Naive B cell (primary cell): ENCODE results near the gene FBN3. TPM values are rescaled to one million over a fixed set of nuclear protein-coding genes. Genes with fewer than 3 reads are reported as not detected.

Experiments
- ATAC-seq, 2 donors: fragments of 150-1000 bp; cut with Tn5 transposase; 2 replicates each; pipeline ENCODE4 v1.10.0; 2021; ENCODE audit warnings: low read depth in 2 of 2, mild to moderate bottlenecking in 2 of 2, moderate library complexity in 2 of 2
- DNase-seq: peaks from one replicate; pipeline ENCODE4 v3.0.0; 2022
- H3K27ac Mint-ChIP-seq, 6 donors: one replicate each; pipeline ENCODE4 v1.8.0; 2020 to 2022; ENCODE audit warnings: mild to moderate bottlenecking in 6 of 6, mixed read lengths in 6 of 6, moderate library complexity in 5 of 6, inconsistent platforms in 2 of 6
- H3K27me3 Mint-ChIP-seq, 3 donors: one replicate each; pipeline ENCODE4 v1.8.0; 2021 to 2022; ENCODE audit warnings: mixed read lengths in 3 of 3, mild to moderate bottlenecking in 1 of 3
- H3K36me3 Mint-ChIP-seq, 2 donors: one replicate each; pipeline ENCODE4 v1.8.0; 2020 to 2022; ENCODE audit warnings: mixed read lengths in 2 of 2, inconsistent platforms in 1 of 2, mild to moderate bottlenecking in 1 of 2
- H3K4me1 Mint-ChIP-seq, 3 donors: one replicate each; pipeline ENCODE4 v1.8.0; 2020 to 2022; ENCODE audit warnings: mixed read lengths in 3 of 3, inconsistent platforms in 1 of 3, mild to moderate bottlenecking in 1 of 3, moderate library complexity in 1 of 3
- H3K4me3 Mint-ChIP-seq, 8 donors: one replicate each; pipeline ENCODE4 v1.8.0; 2020 to 2022; ENCODE audit warnings: mild to moderate bottlenecking in 8 of 8, mixed read lengths in 8 of 8, moderate library complexity in 8 of 8, inconsistent platforms in 2 of 8
- H3K9me3 Mint-ChIP-seq, 7 donors: one replicate each; pipeline ENCODE4 v1.8.0; 2020 to 2022; ENCODE audit warnings: mixed read lengths in 7 of 7, mild to moderate bottlenecking in 5 of 7, inconsistent platforms in 2 of 7, moderate library complexity in 1 of 7
- polyA plus RNA-seq, 6 donors: library from polyadenylated mRNA; unstranded; fragments of 300-500 nt; fragmentation: Illumina TruSeq; gene quantifications; one replicate each; pipeline ENCODE4 v1.2.3, GENCODE V29; 2021; ENCODE audit warnings: low read depth in 6 of 6

Gene FBN3
- not detected for polyA plus RNA-seq

DNA sequence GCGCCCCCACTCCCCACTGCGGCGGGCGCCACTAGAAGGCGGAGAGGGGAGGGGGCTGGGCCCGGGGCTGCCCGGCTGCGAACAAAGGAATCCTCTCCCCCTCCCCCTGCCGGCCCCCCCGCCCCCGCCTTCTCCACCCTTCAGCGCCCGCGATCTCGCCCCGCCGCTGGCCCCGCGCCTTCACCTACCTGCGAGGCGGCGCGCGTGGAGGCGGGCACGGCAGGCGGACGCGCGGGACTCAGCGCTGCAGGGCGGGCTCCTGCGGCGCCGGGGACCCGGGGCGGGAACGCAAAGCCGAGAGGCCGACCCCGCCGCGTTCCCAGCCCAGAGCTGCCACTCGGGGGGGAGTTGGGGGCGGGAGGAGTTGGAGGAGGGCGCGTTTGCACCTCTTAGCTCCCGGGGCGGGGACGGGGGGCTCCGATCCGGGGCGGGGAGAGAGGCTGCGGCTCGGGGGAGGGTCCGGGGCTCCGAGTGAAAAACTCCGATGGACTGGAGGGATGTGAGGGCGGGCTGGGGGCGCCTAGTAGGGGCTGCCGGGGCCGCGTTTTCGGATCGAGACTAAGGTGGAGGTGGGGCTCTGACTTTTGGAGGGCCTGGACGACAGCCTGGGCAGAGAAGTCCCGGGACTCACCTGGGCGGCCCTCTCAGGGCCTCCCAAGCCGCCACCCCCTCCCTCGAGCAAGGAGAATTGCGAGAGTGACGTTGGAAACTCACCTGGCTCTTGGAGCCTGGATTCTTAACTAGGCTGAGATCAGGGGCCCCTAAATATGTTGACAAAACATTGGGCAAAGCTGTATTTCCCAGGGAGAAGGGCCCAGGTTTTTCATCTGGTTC lies at the start of gene FBN3:
Gene FBN3 (minus strand): TSS at position 332 of the 834 bp plus-strand sequence. CDS start 2,112 bp downstream, outside the sequence.
- peak within 1 kb of the TSS; percentile 58 to 88 (median 70) for H3K4me3 Mint-ChIP-seq
- DNase-seq, result no peak
- H3K4me1 Mint-ChIP-seq, result peaks cover 13 to 21% (median 16%) of the 10 kb centered on the region in 3 donors
- ATAC-seq, result peak; percentile 37 to 52
- H3K9me3 Mint-ChIP-seq, result peaks cover 0 to 3% (median 0%) of the 10 kb centered on the region in 7 donors
- H3K36me3 Mint-ChIP-seq, result peaks cover 0 to 8% of the 10 kb centered on the region in 2 donors
- H3K27me3 Mint-ChIP-seq, result peaks cover 39 to 86% (median 64%) of the 10 kb centered on the region in 3 donors
- H3K27ac Mint-ChIP-seq, result peak within 1 kb of the TSS in 2 of 6 donors; percentile 33 to 47

DNA sequence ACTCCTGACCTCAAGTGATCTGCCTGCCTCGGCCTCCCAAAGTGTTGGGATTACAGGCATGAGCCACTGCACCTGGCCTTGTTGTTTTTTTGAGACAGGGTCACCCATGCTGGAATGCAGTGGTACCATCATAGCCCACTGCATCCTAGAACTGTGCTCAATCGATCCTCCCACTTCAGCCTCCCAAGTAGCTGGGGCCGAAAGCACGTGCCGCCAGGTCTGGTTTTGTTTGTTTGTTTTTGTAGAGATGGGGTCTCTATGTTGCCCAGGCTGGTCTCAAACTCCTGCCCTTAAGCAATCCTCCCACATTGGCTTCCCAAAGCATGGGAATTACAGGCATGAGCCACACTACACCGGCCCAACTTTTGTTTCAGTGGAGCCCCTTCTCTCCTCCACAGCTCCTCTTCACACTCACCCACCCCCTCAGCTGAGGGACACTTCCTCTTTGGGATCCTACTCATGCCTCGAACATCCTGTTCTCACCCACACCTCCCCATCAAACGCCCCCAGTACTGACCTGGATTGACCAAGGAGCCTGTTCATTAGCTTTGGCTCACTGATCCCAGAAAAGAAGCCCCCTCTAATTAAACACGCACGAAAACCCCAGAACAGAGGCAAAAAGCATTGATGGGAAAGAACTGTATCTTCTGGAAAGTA lies 47.0 kb upstream of the FBN3 start:
- Mint-ChIP-seq H3K4me3 (peak overlapping the region; percentile 73 to 92 (median 85)), H3K36me3 (no peaks in the 10 kb centered on the region), H3K4me1 (peaks cover 51 to 75% (median 73%) of the 10 kb centered on the region in 3 donors), H3K9me3 (peaks cover 0 to 6% (median 3%) of the 10 kb centered on the region in 7 donors), H3K27ac (peak overlapping the region; percentile 70 to 100 (median 100)), H3K27me3 (no peaks in the 10 kb centered on the region)
- no peak for ATAC-seq
- DNase-seq, result peak; percentile 56

DNA sequence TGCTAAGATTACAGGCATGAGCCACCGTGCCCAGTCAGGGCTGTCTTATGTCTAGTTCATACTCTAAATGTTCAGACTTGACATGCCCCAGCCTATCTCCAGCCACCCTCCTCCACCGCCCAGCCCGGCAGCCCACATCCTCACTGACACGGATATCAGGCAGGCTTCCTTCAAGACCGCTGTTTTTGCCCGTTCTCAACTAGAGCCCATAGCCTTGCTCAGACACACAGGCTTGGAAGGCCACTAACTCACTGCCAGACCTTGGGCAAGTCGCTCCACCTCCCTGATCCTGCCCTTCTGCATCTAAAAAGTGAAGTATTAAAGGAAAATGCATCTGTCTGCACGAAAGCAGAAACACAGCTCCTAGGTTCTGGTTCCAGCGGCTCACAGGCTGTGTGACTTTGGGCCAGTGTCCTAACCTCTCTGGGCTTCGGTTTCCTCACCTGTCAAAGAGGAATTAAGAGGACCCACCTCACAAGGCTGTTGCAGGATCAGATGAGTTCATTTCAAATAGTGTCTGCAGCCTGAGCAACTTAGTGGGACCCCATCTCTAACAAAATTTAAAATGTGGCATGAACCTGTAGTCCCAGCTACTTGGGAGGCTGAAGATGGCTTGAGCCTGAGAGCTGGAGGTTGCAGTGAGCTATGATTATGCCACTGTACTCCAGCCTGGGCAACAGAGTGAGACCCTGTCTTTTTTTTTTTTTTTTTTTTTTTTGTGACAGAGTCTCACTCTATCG lies 45.3 kb upstream of the FBN3 start:
- H3K4me3 Mint-ChIP-seq, result peak overlapping the region; percentile 71 to 95 (median 84)
- peak; percentile 21 to 22 for ATAC-seq
- DNase-seq, result peak; percentile 75
- peaks cover 0 to 7% (median 3%) of the 10 kb centered on the region in 7 donors for H3K9me3 Mint-ChIP-seq
- H3K27me3 Mint-ChIP-seq, result no peaks in the 10 kb centered on the region
- H3K36me3 Mint-ChIP-seq, result no peaks in the 10 kb centered on the region
- H3K27ac Mint-ChIP-seq, result peak overlapping the region; percentile 96 to 100 (median 100)
- H3K4me1 Mint-ChIP-seq, result peaks cover 52 to 81% (median 73%) of the 10 kb centered on the region in 3 donors

DNA sequence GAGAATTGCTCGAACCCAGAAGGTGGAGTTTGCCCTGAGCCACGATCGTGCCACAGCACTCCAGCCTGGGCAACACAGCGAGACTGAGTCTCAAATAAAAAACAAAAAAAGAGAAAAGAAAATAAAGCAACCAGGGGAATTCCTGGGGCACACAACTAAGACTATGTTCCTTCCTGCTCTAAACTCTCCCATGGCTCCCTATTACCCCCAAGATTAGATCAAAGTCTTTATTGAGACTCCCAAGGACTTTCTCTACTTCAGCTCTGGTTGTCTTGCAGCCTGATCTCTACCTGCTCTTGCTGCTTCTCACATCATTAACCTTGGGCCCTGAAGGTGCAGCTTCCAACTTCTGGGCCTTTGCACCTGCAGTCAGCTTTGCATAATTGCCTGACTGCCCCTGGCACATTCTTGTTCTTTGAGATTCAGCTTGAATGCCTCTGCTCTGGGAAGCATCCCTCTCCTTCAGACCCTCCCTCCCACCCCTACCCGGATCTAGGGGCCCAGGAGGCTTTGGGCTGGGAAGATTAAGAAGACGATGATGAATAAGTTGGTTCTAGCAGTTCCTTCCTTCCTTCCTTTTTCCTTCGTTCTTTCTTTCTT lies 42.9 kb upstream of the FBN3 start:
- Mint-ChIP-seq H3K4me1 (peaks cover 51 to 84% (median 68%) of the 10 kb centered on the region in 3 donors), H3K4me3 (peak overlapping the region; percentile 71 to 92 (median 84)), H3K36me3 (no peaks in the 10 kb centered on the region), H3K27ac (peak overlapping the region; percentile 96 to 100 (median 100)), H3K27me3 (no peaks in the 10 kb centered on the region), H3K9me3 (peaks cover 0 to 7% (median 3%) of the 10 kb centered on the region in 7 donors)
- DNase-seq (peak; percentile 33), ATAC-seq (no peak)

DNA sequence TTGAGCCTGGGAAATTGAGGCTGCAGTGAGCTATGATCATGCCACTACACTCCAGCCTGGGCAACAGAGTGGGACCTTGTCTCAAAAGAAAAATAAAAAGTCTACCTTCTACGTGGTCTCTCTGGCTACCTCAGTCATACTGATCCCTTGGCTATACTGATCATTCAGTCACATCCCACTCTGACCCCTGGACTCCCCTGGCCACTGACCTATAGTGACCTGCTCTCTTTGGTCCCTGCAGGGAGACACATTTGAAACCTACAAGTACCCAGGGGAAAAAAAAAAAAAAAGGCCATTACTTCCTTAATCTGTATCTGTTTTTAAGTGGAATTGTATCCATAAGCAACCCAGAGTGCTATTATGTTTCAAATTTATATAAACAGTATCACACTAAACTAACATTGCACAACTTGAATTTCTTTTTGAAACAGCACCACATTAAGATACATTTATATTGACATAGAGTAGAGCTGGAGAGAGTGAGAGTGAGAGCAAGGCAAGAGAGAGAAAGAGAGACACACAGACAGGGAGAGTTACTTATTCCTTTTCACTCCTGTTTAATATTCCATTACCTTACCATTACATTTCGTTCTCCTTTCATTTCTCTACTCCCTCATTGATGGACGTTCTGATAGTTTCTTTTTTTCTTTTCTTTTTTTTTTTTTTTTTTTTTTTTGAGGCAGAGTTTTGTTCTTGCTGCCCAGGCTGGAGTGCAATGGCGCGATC lies 36.1 kb upstream of the FBN3 start:
- no peaks in the 10 kb centered on the region for H3K9me3 Mint-ChIP-seq
- H3K27ac Mint-ChIP-seq, result peak overlapping the region in 2 of 6 donors; percentile 47 to 63
- H3K36me3 Mint-ChIP-seq, result no peaks in the 10 kb centered on the region
- no peak overlapping the region for H3K4me3 Mint-ChIP-seq
- ATAC-seq (no peak), DNase-seq (no peak)
- peaks cover 18 to 46% (median 18%) of the 10 kb centered on the region in 3 donors for H3K4me1 Mint-ChIP-seq
- H3K27me3 Mint-ChIP-seq, result no peaks in the 10 kb centered on the region

DNA sequence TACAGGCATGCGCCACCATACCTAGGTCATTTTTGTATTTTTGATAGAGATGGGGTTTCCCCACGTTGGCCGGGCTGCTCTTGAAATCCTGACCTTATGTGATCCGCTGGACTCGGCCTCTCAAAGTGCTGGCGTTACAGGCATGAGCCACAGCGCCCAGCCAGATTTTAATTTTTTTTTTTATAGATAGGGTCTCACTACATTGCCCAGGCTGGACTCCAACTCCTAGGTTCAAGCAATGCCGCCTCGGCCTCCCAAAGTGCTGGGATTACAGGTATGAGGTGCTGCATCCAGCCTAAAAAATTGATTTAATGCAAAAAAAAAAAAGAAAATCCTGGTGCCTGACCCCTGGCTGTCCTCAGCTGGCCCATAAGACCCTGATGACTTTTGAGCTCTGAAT lies 34.9 kb upstream of the FBN3 start:
- H3K27ac Mint-ChIP-seq, result peak overlapping the region in 1 of 6 donors; percentile 44
- no peaks in the 10 kb centered on the region for H3K27me3 Mint-ChIP-seq
- DNase-seq (no peak), ATAC-seq (no peak)
- H3K4me1 Mint-ChIP-seq, result peaks cover 18 to 41% (median 18%) of the 10 kb centered on the region in 3 donors
- no peaks in the 10 kb centered on the region for H3K9me3 Mint-ChIP-seq
- H3K4me3 Mint-ChIP-seq, result no peak overlapping the region
- no peaks in the 10 kb centered on the region for H3K36me3 Mint-ChIP-seq

DNA sequence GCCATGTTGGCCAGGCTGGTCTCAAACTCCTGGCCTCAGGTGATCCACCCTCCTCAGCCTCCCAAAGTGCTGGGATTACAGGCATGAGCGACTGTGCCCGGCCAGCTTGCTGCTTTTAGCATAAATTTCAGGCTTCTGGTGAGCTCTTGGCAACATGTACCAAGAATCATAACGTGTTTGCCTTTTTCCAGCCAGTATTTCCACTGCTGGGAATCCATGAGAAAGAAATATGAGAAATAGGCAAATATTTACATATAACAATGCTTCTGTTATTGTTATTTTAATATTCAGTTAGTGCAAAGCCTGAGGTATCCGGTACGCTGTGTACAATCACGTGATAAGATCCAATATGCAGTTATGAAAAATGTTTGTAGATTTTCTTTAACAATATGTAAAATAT lies 30.6 kb upstream of the FBN3 start:
- no peak for DNase-seq
- no peak overlapping the region for H3K4me3 Mint-ChIP-seq
- peaks cover 6 to 30% (median 8%) of the 10 kb centered on the region in 3 donors for H3K4me1 Mint-ChIP-seq
- no peaks in the 10 kb centered on the region for H3K36me3 Mint-ChIP-seq
- no peak for ATAC-seq
- no peaks in the 10 kb centered on the region for H3K27me3 Mint-ChIP-seq
- no peaks in the 10 kb centered on the region for H3K9me3 Mint-ChIP-seq
- no peak overlapping the region for H3K27ac Mint-ChIP-seq

DNA sequence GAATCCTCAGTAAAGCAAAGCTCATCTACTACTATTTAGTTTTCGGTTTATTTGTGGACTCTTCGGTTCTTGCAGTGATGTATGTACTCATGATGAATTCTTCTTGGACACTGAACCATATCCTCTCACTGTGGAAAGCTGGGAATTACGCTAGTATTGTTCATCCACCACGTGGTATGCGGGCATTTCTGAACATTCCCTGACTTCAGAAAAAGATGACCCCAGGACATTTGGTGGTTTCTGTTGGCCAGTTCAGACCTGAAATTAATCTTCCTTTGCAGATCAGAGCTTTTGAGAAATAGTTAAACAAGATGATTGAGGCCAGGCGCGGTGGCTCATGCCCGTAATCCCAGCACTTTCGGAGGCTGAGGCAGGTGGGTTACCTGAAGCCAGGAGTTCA lies 25.3 kb upstream of the FBN3 start:
- Mint-ChIP-seq H3K4me1 (peaks cover 0 to 4% (median 0%) of the 10 kb centered on the region in 3 donors), H3K27me3 (peaks cover 0 to 5% (median 0%) of the 10 kb centered on the region in 3 donors), H3K36me3 (no peaks in the 10 kb centered on the region), H3K9me3 (no peaks in the 10 kb centered on the region), H3K27ac (no peak overlapping the region), H3K4me3 (no peak overlapping the region)
- no peak for DNase-seq
- ATAC-seq, result no peak

DNA sequence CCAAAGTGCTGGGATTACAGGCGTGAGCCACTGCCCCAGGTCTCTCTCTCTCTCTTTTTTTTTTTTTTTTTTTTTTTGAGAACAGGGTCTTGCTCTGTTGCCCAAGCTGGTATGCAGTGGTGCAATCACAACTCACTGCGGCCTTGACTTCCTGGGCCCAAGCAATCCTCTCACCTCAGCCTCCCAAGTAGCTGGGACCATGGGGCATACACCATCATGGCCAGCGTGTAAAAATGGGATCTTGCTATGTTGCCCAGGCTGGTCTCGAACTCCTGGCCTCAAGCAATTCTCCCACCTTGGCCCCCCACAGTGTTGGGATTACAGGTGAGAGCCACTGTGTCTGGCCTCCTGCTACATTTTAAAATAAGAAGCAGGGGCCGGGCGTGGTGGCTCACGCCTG lies 19.1 kb upstream of the FBN3 start:
- H3K4me1 Mint-ChIP-seq, result peaks cover 4 to 9% (median 7%) of the 10 kb centered on the region in 3 donors
- no peak overlapping the region for H3K4me3 Mint-ChIP-seq
- ATAC-seq (no peak), DNase-seq (no peak)
- H3K36me3 Mint-ChIP-seq, result no peaks in the 10 kb centered on the region
- H3K27ac Mint-ChIP-seq, result peak overlapping the region in 2 of 6 donors; percentile 20 to 47
- no peaks in the 10 kb centered on the region for H3K9me3 Mint-ChIP-seq
- peaks cover 0 to 5% (median 0%) of the 10 kb centered on the region in 3 donors for H3K27me3 Mint-ChIP-seq

DNA sequence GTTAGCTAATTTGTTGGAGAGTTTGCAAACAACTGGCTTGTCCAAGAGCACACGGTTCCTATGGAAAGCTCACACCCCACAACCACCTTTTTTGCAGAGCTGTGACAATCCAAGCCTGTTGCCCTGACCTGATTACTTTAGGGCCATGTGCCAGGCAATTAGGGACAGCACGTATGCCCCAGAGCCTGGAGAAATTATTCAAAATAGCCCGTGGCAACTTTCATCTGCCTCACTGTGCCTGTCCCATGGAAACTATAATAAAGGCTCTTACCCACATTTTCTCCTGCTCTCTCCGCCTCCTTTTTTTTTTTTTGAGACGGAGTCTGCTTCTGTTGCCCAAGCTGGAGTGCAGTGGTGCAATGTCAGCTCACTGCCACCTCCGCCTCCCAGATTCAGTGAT lies 18.6 kb upstream of the FBN3 start:
- Mint-ChIP-seq H3K27ac (peak overlapping the region in 1 of 6 donors; percentile 47), H3K36me3 (no peaks in the 10 kb centered on the region), H3K4me3 (no peak overlapping the region), H3K27me3 (peaks cover 0 to 5% (median 0%) of the 10 kb centered on the region in 3 donors), H3K4me1 (peaks cover 4 to 9% (median 7%) of the 10 kb centered on the region in 3 donors), H3K9me3 (no peaks in the 10 kb centered on the region)
- no peak for ATAC-seq
- DNase-seq, result no peak

DNA sequence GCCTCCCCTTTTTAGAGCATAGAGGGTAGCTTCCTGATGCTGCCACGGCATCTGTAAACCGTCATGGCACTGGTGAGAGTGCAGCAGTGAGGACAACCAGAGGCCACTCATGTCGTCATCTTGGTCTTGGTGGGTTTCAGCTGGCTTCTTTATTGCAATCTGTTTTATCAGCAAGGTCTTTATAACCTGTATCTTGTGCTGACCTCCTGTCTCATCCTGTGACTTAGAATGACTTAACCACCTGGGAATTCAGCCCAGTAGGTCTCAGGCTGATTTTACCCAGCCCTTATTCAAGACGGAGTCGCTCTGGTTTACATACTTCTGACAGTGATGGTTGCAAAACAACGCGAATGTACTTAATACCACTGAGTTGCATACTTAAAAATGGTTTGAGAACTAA lies 14.4 kb upstream of the FBN3 start:
- no peak overlapping the region for H3K27ac Mint-ChIP-seq
- H3K36me3 Mint-ChIP-seq, result no peaks in the 10 kb centered on the region
- H3K4me1 Mint-ChIP-seq, result peaks cover 11 to 21% (median 18%) of the 10 kb centered on the region in 3 donors
- no peak overlapping the region for H3K4me3 Mint-ChIP-seq
- no peaks in the 10 kb centered on the region for H3K9me3 Mint-ChIP-seq
- DNase-seq (no peak), ATAC-seq (no peak)
- no peaks in the 10 kb centered on the region for H3K27me3 Mint-ChIP-seq

DNA sequence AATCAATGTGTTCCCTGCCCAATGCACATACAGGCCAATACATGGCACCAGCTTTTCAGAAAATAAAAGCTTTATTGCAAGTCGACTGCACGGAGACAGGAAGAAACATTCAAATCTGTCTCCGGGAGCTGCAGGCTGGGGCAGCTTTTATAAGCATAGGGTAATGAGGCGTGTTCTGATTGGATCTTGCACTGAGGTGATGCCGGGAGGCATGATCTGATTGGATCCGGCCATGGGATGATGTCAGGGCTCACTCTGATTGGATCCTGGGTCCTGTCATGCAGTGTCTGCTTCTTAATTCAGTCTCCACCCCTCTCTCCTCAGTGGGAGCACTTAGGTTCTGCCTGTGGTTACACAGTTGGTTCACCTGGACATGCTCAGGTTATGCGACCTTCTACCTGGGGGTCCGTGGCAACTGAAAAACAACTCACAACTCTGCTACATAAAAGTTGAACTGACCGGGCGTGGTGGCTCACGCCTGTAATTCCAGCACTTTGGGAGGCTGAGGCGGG lies 11.8 kb upstream of the FBN3 start:
- ATAC-seq (peak; percentile 37 to 79), DNase-seq (peak; percentile 36)
- H3K27me3 Mint-ChIP-seq, result peaks cover 3 to 8% (median 7%) of the 10 kb centered on the region in 3 donors
- peaks cover 16 to 24% (median 18%) of the 10 kb centered on the region in 3 donors for H3K4me1 Mint-ChIP-seq
- H3K27ac Mint-ChIP-seq, result peak overlapping the region in 1 of 6 donors; percentile 43
- no peak overlapping the region for H3K4me3 Mint-ChIP-seq
- no peaks in the 10 kb centered on the region for H3K9me3 Mint-ChIP-seq
- no peaks in the 10 kb centered on the region for H3K36me3 Mint-ChIP-seq
